H9 (cell line): ENCODE results near the gene EHD3. TPM values are rescaled to one million over a fixed set of nuclear protein-coding genes. Genes with fewer than 3 reads are reported as not detected.

Source experiments
- DNase-seq: peaks from one replicate; pipeline ENCODE4 v3.0.0-alpha.2; 2017
- H2AFZ ChIP-seq: one replicate; pipeline ENCODE4 v1.6.1; 2013; ENCODE audit warnings: mild to moderate bottlenecking, low read length, control low read depth, moderate library complexity
- H2AK5ac ChIP-seq: 2 replicates; pipeline ENCODE4 v1.6.1; 2013; ENCODE audit warnings: low read length, control low read depth, mixed read lengths; ENCODE audit not compliant: insufficient read length
- H2BK120ac ChIP-seq: one replicate; pipeline ENCODE4 v1.6.1; 2013; ENCODE audit warnings: low read depth, mild to moderate bottlenecking, low read length, control low read depth, inconsistent platforms; ENCODE audit not compliant: poor library complexity, severe bottlenecking
- H2BK12ac ChIP-seq: 2 replicates; pipeline ENCODE4 v1.6.1; 2013; ENCODE audit warnings: low read length, control low read depth, mixed read lengths, low read depth; ENCODE audit not compliant: insufficient read length
- H2BK15ac ChIP-seq: 2 replicates; pipeline ENCODE4 v1.6.1; 2013; ENCODE audit warnings: low read depth, low read length, control low read depth
- H2BK20ac ChIP-seq: one replicate; pipeline ENCODE4 v1.6.1; 2013; ENCODE audit warnings: low read depth, mild to moderate bottlenecking, low read length, control low read depth, inconsistent platforms; ENCODE audit not compliant: poor library complexity, severe bottlenecking
- H2BK5ac ChIP-seq: 2 replicates; pipeline ENCODE4 v1.6.1; 2013; ENCODE audit warnings: low read length, control low read depth, mixed read lengths; ENCODE audit not compliant: insufficient read length
- H3K14ac ChIP-seq: 2 replicates; pipeline ENCODE4 v1.6.1; 2013; ENCODE audit warnings: low read length, control low read depth; ENCODE audit not compliant: insufficient read depth
- H3K18ac ChIP-seq: 2 replicates; pipeline ENCODE4 v1.6.1; 2013; ENCODE audit warnings: low read depth, mild to moderate bottlenecking, mixed read lengths, low read length, control low read depth; ENCODE audit not compliant: insufficient read length
- H3K23ac ChIP-seq: 2 replicates; pipeline ENCODE4 v1.6.1; 2013; ENCODE audit warnings: low read length, control low read depth, mixed read lengths, low read depth; ENCODE audit not compliant: insufficient read length
- H3K23me2 ChIP-seq: 2 replicates; pipeline ENCODE4 v1.6.1; 2013; ENCODE audit warnings: low read depth, mild to moderate bottlenecking, mixed read lengths, low read length, control low read depth; ENCODE audit not compliant: insufficient read length, poor library complexity, severe bottlenecking
- H3K27ac ChIP-seq: 2 replicates; pipeline ENCODE4 v1.5.1; 2013; ENCODE audit warnings: low read length, control low read depth, mixed read lengths, low read depth; ENCODE audit not compliant: insufficient read length
- H3K27me3 ChIP-seq: 2 replicates; pipeline ENCODE4 v1.6.1; 2013; ENCODE audit warnings: low read length, control low read depth, inconsistent platforms; ENCODE audit not compliant: insufficient read depth
- H3K4ac ChIP-seq: 2 replicates; pipeline ENCODE4 v1.6.1; 2013; ENCODE audit warnings: low read depth, mild to moderate bottlenecking, control low read depth, inconsistent platforms, low read length, moderate library complexity
- H3K4me1 ChIP-seq: 2 replicates; pipeline ENCODE4 v1.6.1; 2013; ENCODE audit warnings: low read length, control low read depth, inconsistent platforms; ENCODE audit not compliant: insufficient read depth
- H3K4me2 ChIP-seq: 2 replicates; pipeline ENCODE4 v1.6.1; 2013; ENCODE audit warnings: low read length, control low read depth, mixed read lengths; ENCODE audit not compliant: insufficient read length, insufficient read depth
- H3K56ac ChIP-seq: 2 replicates; pipeline ENCODE4 v1.6.1; 2013; ENCODE audit warnings: low read depth, mild to moderate bottlenecking, mixed read lengths, low read length, control low read depth; ENCODE audit not compliant: insufficient read length
- H3K79me1 ChIP-seq: 2 replicates; pipeline ENCODE4 v1.6.1; 2013; ENCODE audit warnings: low read depth, mild to moderate bottlenecking, moderate library complexity, low read length, control low read depth, inconsistent platforms; ENCODE audit not compliant: insufficient read depth, poor library complexity, severe bottlenecking
- H3K79me2 ChIP-seq: 2 replicates; pipeline ENCODE4 v1.6.1; 2013; ENCODE audit warnings: low read length, control low read depth, inconsistent platforms; ENCODE audit not compliant: insufficient read depth
- H3K9ac ChIP-seq: 2 replicates; pipeline ENCODE4 v1.6.1; 2013; ENCODE audit warnings: low read length, control low read depth, mixed read lengths; ENCODE audit not compliant: insufficient read length; ENCODE audit errors: extremely low read depth
- H3K9me3 ChIP-seq: one replicate; pipeline ENCODE4 v1.6.1; 2013; ENCODE audit warnings: low read depth, low read length, inconsistent platforms; ENCODE audit not compliant: control insufficient read depth
- H3T11ph ChIP-seq: one replicate; pipeline ENCODE4 v1.6.1; 2013; ENCODE audit warnings: mild to moderate bottlenecking, low read length, control low read depth, inconsistent platforms
- H4K20me1 ChIP-seq: one replicate; pipeline ENCODE4 v1.6.1; 2013; ENCODE audit not compliant: control insufficient read depth, insufficient read length, insufficient read depth
- H4K5ac ChIP-seq: 2 replicates; pipeline ENCODE4 v1.6.1; 2013; ENCODE audit warnings: low read depth, mild to moderate bottlenecking, mixed read lengths, low read length, control low read depth; ENCODE audit not compliant: insufficient read length
- H4K8ac ChIP-seq: replicated peaks from 2 replicates; pipeline ENCODE4 v1.6.1; 2013; ENCODE audit warnings: low read length, control low read depth, mixed read lengths, low read depth; ENCODE audit not compliant: insufficient read length
- H4K91ac ChIP-seq: 2 replicates; pipeline ENCODE4 v1.6.1; 2013; ENCODE audit warnings: low read depth, mild to moderate bottlenecking, moderate library complexity, mixed read lengths, low read length, control low read depth; ENCODE audit not compliant: insufficient read length
- H3K27ac Mint-ChIP-seq, 3 experiments: 2 replicates in 2 of 3; 3 replicates in 1 of 3; pipeline ENCODE4 v1.8.0; 2020 to 2021; ENCODE audit warnings: mixed read lengths in 3 of 3, mild to moderate bottlenecking in 1 of 3, moderate library complexity in 1 of 3
- H3K27me3 Mint-ChIP-seq: 2 replicates; pipeline ENCODE4 v1.8.0; 2021; ENCODE audit warnings: low read depth, mild to moderate bottlenecking, moderate library complexity, mixed read lengths
- H3K36me3 Mint-ChIP-seq, 3 experiments: 2 replicates in 2 of 3; 3 replicates in 1 of 3; pipeline ENCODE4 v1.8.0; 2020 to 2021; ENCODE audit warnings: low read depth in 3 of 3, mixed read lengths in 3 of 3; ENCODE audit not compliant: insufficient read depth in 1 of 3
- H3K4me1 Mint-ChIP-seq, 2 experiments: 2 replicates each; pipeline ENCODE4 v1.8.0; 2020; ENCODE audit warnings: mixed read lengths in 2 of 2
- H3K4me3 Mint-ChIP-seq, 2 experiments: 2 replicates in 1 of 2; 3 replicates in 1 of 2; pipeline ENCODE4 v1.8.0; 2020 to 2021; ENCODE audit warnings: mild to moderate bottlenecking in 2 of 2, mixed read lengths in 2 of 2, moderate library complexity in 1 of 2
- H3K9me3 Mint-ChIP-seq, 2 experiments: 2 replicates in 1 of 2; 3 replicates in 1 of 2; pipeline ENCODE4 v1.8.0; 2020; ENCODE audit warnings: mild to moderate bottlenecking in 2 of 2, mixed read lengths in 2 of 2, moderate library complexity in 1 of 2
- CTCF ChIP-seq: fragments of 200-600 bp; sonication (generic); conservative IDR thresholded peaks from 3 replicates; pipeline ENCODE4 v1.8.0; 2021; ENCODE audit warnings: antibody characterized with exemption, mild to moderate bottlenecking
- WGBS: extraction: QIAGEN DNeasy Blood & Tissue Kit; methylation state at CpG from one replicate; pipeline ENCODE4 v1.1.7; 2013; ENCODE audit warnings: missing lambda C conversion rate, low lambda C conversion rate, mixed read lengths; ENCODE audit not compliant: insufficient read length; ENCODE audit errors: extremely low coverage; 5-methylcytosine and 5-hydroxymethylcytosine counted together
- total RNA-seq: library from RNA; stranded (reverse); gene quantifications from 2 replicates; pipeline ENCODE4 v1.2.1, GENCODE V29; 2021

Gene EHD3
- total RNA-seq, 1 experiment from 2014 or later: 8.3 TPM

DNA sequence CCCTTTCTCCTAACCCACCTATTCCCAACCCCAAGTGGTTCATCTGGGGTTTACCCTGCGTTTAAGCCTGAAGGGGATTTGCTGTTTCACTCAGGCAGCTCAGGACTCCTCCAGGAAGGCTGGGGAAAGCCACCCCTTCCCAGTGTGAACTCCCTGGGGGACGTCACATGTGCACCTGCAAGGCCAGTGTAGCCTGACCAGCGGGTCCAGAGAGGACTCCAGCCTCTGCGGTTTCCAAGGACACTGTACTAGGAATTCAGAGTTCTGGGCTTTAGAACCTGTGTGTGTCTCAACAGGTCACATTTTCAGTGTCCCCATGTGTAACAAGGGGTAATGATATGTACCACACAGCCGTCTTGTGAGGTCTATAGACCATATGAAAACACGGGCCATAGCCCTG, 17.9 kb downstream of the EHD3 start:
- H3K4me1 ChIP-seq: no peaks in the 10 kb centered on the region
- no peak overlapping the region for H2BK20ac ChIP-seq
- no peaks in the 10 kb centered on the region for H4K20me1 ChIP-seq
- no peak overlapping the region for H3K18ac ChIP-seq
- no peaks in the 10 kb centered on the region for H3K27me3 ChIP-seq
- no peak overlapping the region for H2AFZ ChIP-seq
- H3K4me2 ChIP-seq: no peak overlapping the region
- no peaks in the 10 kb centered on the region for H3K79me1 ChIP-seq
- Mint-ChIP-seq H3K4me3 (no peak overlapping the region), H3K9me3 (no peaks in the 10 kb centered on the region), H3K36me3 (peaks cover 2 to 14% (median 3%) of the 10 kb centered on the region in 3 experiments; a peak in 3 of 7 replicates), H3K27ac (no peak overlapping the region), H3K4me1 (peaks cover 16 to 28% of the 10 kb centered on the region in 2 experiments), H3K27me3 (no peaks in the 10 kb centered on the region; the same call in 1 of the 2 replicates)
- DNase-seq: no peak
- no peaks in the 10 kb centered on the region for H3K79me2 ChIP-seq
- H2BK12ac ChIP-seq: no peak overlapping the region
- H2BK15ac ChIP-seq: no peak overlapping the region
- no peak overlapping the region for H4K5ac ChIP-seq
- H3K4ac ChIP-seq: no peak overlapping the region
- no CpG with 5 or more reads among the region's 6 CpGs for WGBS
- TF ChIP-seq CTCF: no peak
- no peak overlapping the region for H3K27ac ChIP-seq
- H2BK5ac ChIP-seq: no peak overlapping the region
- no peak overlapping the region for H3K14ac ChIP-seq
- H3K23ac ChIP-seq: no peak overlapping the region
- H2AK5ac ChIP-seq: no peak overlapping the region
- no peaks in the 10 kb centered on the region for H3K23me2 ChIP-seq
- no peak overlapping the region for H4K91ac ChIP-seq
- H3K9ac ChIP-seq: no peak overlapping the region
- H3K9me3 ChIP-seq: no peaks in the 10 kb centered on the region
- no peak overlapping the region for H3K56ac ChIP-seq
- H2BK120ac ChIP-seq: no peak overlapping the region
- H3T11ph ChIP-seq: no peak overlapping the region
- H4K8ac ChIP-seq: no peak overlapping the region
